CD14-positive monocyte (primary cell): ENCODE data around the gene PLG. TPM values are rescaled to one million over a fixed set of nuclear protein-coding genes. Genes with fewer than 3 reads are reported as not detected.

Experiments
- DNase-seq, 3 donors: peaks; one replicate each; pipeline ENCODE4 v3.0.0-alpha.2; 2011 to 2022
- H2AFZ ChIP-seq: 2 replicates; pipeline ENCODE4 v1.6.0; 2012; ENCODE audit warnings: mild to moderate bottlenecking, low read depth, low read length, inconsistent platforms; ENCODE audit not compliant: insufficient read depth, poor library complexity, severe bottlenecking
- H3K27ac ChIP-seq, 2 donors: 1 replicate in 1 of 2; 2 replicates in 1 of 2; pipeline ENCODE4 v1.5.1; 2012 to 2013; ENCODE audit warnings: low read length in 2 of 2, control low read depth in 1 of 2, inconsistent platforms in 1 of 2, low read depth in 1 of 2, mild to moderate bottlenecking in 1 of 2
- H3K27me3 ChIP-seq, 2 donors: one replicate each; pipeline versions ENCODE4 v1.6.0 to v1.6.1; 2011 to 2013; ENCODE audit warnings: low read length in 2 of 2; ENCODE audit not compliant: control insufficient read depth in 2 of 2, insufficient read depth in 2 of 2
- H3K36me3 ChIP-seq, 2 donors: replicated peaks in 1 of 2; 1 replicate in 1 of 2; 2 replicates in 1 of 2; pipeline versions ENCODE4 v1.5.1 to v1.6.1; 2012 to 2013; ENCODE audit warnings: low read length in 2 of 2, control low read depth in 1 of 2, inconsistent platforms in 1 of 2, mild to moderate bottlenecking in 1 of 2; ENCODE audit not compliant: insufficient read depth in 2 of 2, control insufficient read depth in 1 of 2
- H3K4me1 ChIP-seq, 2 donors: 1 replicate in 1 of 2; 2 replicates in 1 of 2; pipeline versions ENCODE4 v1.5.1 to v1.6.1; 2012 to 2013; ENCODE audit warnings: low read length in 2 of 2, control low read depth in 1 of 2, inconsistent platforms in 1 of 2, mild to moderate bottlenecking in 1 of 2, moderate library complexity in 1 of 2; ENCODE audit not compliant: insufficient read depth in 2 of 2, control insufficient read depth in 1 of 2
- H3K4me2 ChIP-seq: replicated peaks from 2 replicates; pipeline ENCODE3; 2012; ENCODE audit warnings: low read length, moderate library complexity, mild to moderate bottlenecking; ENCODE audit not compliant: poor library complexity, severe bottlenecking; ENCODE audit errors: extremely low read depth
- H3K4me3 ChIP-seq, 3 experiments: fragments of 200-600 bp in 1 of 3; sonication (generic) in 1 of 3; replicated peaks in 1 of 3; 1 replicate in 2 of 3; 2 replicates in 1 of 3; pipeline ENCODE4 v1.5.1; 2011 to 2013; ENCODE audit warnings: low read length in 3 of 3, mild to moderate bottlenecking in 3 of 3, control low read depth in 2 of 3, low read depth in 2 of 3, inconsistent platforms in 1 of 3, moderate library complexity in 1 of 3
- H3K79me2 ChIP-seq: 2 replicates; pipeline ENCODE4 v1.6.0; 2012; ENCODE audit warnings: mild to moderate bottlenecking, control low read depth, inconsistent platforms, low read length, moderate library complexity; ENCODE audit not compliant: insufficient read depth
- H3K9ac ChIP-seq: 2 replicates; pipeline ENCODE4 v1.6.0; 2017; ENCODE audit warnings: low read length, mild to moderate bottlenecking; ENCODE audit not compliant: insufficient read depth, poor library complexity, severe bottlenecking
- H3K9me3 ChIP-seq, 2 donors: replicated peaks in 1 of 2; 1 replicate in 1 of 2; 2 replicates in 1 of 2; pipeline versions ENCODE4 v1.5.1 to v1.6.1; 2012 to 2013; ENCODE audit warnings: low read length in 2 of 2, control low read depth in 1 of 2; ENCODE audit not compliant: control insufficient read depth in 1 of 2, insufficient read depth in 1 of 2
- H4K20me1 ChIP-seq: 2 replicates; pipeline ENCODE4 v1.6.0; 2012; ENCODE audit warnings: mild to moderate bottlenecking, low read length, control low read depth, moderate library complexity; ENCODE audit not compliant: insufficient read depth
- H3K27ac Mint-ChIP-seq, 7 donors: one replicate each; pipeline ENCODE4 v1.8.0; 2020; ENCODE audit warnings: mild to moderate bottlenecking in 7 of 7, mixed read lengths in 7 of 7, moderate library complexity in 6 of 7, inconsistent platforms in 2 of 7
- H3K27me3 Mint-ChIP-seq, 3 donors: one replicate each; pipeline ENCODE4 v1.8.0; 2021 to 2022; ENCODE audit warnings: low read depth in 3 of 3, mild to moderate bottlenecking in 3 of 3, mixed read lengths in 3 of 3, moderate library complexity in 3 of 3, inconsistent platforms in 1 of 3
- H3K36me3 Mint-ChIP-seq, 2 donors: one replicate each; pipeline ENCODE4 v1.8.0; 2020; ENCODE audit warnings: mixed read lengths in 2 of 2, inconsistent platforms in 1 of 2, mild to moderate bottlenecking in 1 of 2
- H3K4me1 Mint-ChIP-seq: one replicate; pipeline ENCODE4 v1.8.0; 2020; ENCODE audit warnings: mild to moderate bottlenecking, mixed read lengths
- H3K4me3 Mint-ChIP-seq, 2 donors: one replicate each; pipeline ENCODE4 v1.8.0; 2020; ENCODE audit warnings: mild to moderate bottlenecking in 2 of 2, mixed read lengths in 2 of 2, moderate library complexity in 1 of 2
- H3K9me3 Mint-ChIP-seq, 7 donors: one replicate each; pipeline ENCODE4 v1.8.0; 2020 to 2022; ENCODE audit warnings: mixed read lengths in 7 of 7, mild to moderate bottlenecking in 6 of 7, moderate library complexity in 6 of 7, inconsistent platforms in 2 of 7
- WGBS: methylation state at CpG from one replicate; pipeline ENCODE4 v1.1.5; 2013; ENCODE audit warnings: missing lambda C conversion rate; ENCODE audit not compliant: insufficient coverage; 5-methylcytosine and 5-hydroxymethylcytosine counted together
- intact Hi-C, 2 donors: fragments of 100-400 bp; cut with micrococcal nuclease; formaldehyde crosslinking; loops; one replicate each; pipeline versions ENCODE4 v1.15.0 to v1.15.1; 2023
- polyA plus RNA-seq, 3 donors: library from polyadenylated mRNA; depleted of rRNA in 1 of 3; unstranded in 2 of 3; stranded (reverse) in 1 of 3; fragments of 300-500 nt in 2 of 3; fragments of >200 nt in 1 of 3; fragmentation: Illumina TruSeq in 2 of 3; gene quantifications; 1 replicate in 2 of 3; 2 replicates in 1 of 3; pipeline ENCODE4 v1.2.3, GENCODE V29; 2012 to 2021
- TF ChIP-seq, protein P1 (sequence below): fragments of 200-600 bp; IDR thresholded peaks from one replicate; pipeline ENCODE4 v1.8.0; 2022; ENCODE audit warnings: antibody characterized with exemption, mild to moderate bottlenecking

The PLG gene
- polyA plus RNA-seq, 3 donors: not detected

- Histone ChIP-seq H3K4me2 (no peak overlapping the region), H3K9ac (no peak overlapping the region), H3K4me1 (no peaks in the 10 kb centered on the region), H3K27ac (no peak overlapping the region), H3K36me3 (no peaks in the 10 kb centered on the region), H3K79me2 (no peaks in the 10 kb centered on the region), H4K20me1 (no peaks in the 10 kb centered on the region), H3K9me3 (no peaks in the 10 kb centered on the region), H3K27me3 (no peaks in the 10 kb centered on the region), H3K4me3 (no peak overlapping the region), H2AFZ (no peak overlapping the region)
- Mint-ChIP-seq H3K36me3 (no peaks in the 10 kb centered on the region), H3K4me3 (no peak overlapping the region), H3K9me3 (peaks cover 0 to 12% (median 4%) of the 10 kb centered on the region in 7 donors), H3K27me3 (peaks cover 0 to 2% (median 0%) of the 10 kb centered on the region in 3 donors), H3K27ac (no peak overlapping the region), H3K4me1 (no peaks in the 10 kb centered on the region)
- WGBS: no CpG with 5 or more reads among the region's 4 CpGs
- TF ChIP-seq, protein P1, sequence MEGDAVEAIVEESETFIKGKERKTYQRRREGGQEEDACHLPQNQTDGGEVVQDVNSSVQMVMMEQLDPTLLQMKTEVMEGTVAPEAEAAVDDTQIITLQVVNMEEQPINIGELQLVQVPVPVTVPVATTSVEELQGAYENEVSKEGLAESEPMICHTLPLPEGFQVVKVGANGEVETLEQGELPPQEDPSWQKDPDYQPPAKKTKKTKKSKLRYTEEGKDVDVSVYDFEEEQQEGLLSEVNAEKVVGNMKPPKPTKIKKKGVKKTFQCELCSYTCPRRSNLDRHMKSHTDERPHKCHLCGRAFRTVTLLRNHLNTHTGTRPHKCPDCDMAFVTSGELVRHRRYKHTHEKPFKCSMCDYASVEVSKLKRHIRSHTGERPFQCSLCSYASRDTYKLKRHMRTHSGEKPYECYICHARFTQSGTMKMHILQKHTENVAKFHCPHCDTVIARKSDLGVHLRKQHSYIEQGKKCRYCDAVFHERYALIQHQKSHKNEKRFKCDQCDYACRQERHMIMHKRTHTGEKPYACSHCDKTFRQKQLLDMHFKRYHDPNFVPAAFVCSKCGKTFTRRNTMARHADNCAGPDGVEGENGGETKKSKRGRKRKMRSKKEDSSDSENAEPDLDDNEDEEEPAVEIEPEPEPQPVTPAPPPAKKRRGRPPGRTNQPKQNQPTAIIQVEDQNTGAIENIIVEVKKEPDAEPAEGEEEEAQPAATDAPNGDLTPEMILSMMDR: no peak
- intact Hi-C loops: no loop called here
- no peak for DNase-seq
Measured at GRCh38 chr6:160756871-160757270, 54.8 kb downstream of the PLG start.

DNA sequence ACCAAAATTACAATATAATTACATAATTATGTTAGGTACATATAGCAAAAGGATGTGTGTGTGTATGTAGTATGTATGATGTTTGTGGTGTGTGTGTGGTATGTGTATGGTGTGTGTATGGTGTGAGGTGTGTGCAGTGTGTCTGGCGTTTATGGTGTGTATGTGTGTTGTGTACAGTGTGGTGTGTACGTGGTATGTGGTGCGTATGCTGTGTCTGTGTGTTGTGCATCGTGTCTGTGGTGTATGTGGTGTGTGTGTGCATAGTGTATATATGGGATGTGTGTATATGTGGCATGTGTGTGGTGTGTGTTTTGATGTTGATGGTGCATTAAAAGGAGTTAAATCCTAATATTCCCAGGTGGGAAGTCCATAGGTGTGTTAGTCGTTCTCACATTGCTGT, 62.8 kb downstream of the PLG start:
- no peak for DNase-seq
- Mint-ChIP-seq H3K27ac (no peak overlapping the region), H3K27me3 (peaks cover 15 to 21% (median 19%) of the 10 kb centered on the region in 3 donors), H3K4me3 (no peak overlapping the region), H3K9me3 (peaks cover 3 to 14% (median 11%) of the 10 kb centered on the region in 7 donors), H3K36me3 (no peaks in the 10 kb centered on the region), H3K4me1 (peaks cover 3% of the 10 kb centered on the region)
- WGBS: 88% methylated on average over 5 of the region's 5 CpGs
- Histone ChIP-seq H3K79me2 (no peaks in the 10 kb centered on the region), H3K9ac (no peak overlapping the region), H3K27ac (no peak overlapping the region), H3K4me1 (no peaks in the 10 kb centered on the region), H3K36me3 (no peaks in the 10 kb centered on the region), H3K27me3 (peaks cover 7 to 21% of the 10 kb centered on the region in 2 donors), H3K4me2 (no peak overlapping the region), H3K9me3 (peaks cover 0 to 4% of the 10 kb centered on the region in 2 donors), H2AFZ (no peak overlapping the region), H3K4me3 (no peak overlapping the region), H4K20me1 (no peaks in the 10 kb centered on the region)
- TF ChIP-seq, protein P1: no peak
- intact Hi-C loops: no loop called here
